ENCODE results near the gene PTPRCAP. TPM values are rescaled to one million over a fixed set of nuclear protein-coding genes. Genes with fewer than 3 reads are reported as not detected.

Gene PTPRCAP
- total and polyA plus RNA-seq, 9 of the 15 experiments (the other 6 are each of a cell fraction or from before 2014, with no cell fraction given): 0.22 to 2.0 (median 1.1) TPM; not detected in 4

DNA sequence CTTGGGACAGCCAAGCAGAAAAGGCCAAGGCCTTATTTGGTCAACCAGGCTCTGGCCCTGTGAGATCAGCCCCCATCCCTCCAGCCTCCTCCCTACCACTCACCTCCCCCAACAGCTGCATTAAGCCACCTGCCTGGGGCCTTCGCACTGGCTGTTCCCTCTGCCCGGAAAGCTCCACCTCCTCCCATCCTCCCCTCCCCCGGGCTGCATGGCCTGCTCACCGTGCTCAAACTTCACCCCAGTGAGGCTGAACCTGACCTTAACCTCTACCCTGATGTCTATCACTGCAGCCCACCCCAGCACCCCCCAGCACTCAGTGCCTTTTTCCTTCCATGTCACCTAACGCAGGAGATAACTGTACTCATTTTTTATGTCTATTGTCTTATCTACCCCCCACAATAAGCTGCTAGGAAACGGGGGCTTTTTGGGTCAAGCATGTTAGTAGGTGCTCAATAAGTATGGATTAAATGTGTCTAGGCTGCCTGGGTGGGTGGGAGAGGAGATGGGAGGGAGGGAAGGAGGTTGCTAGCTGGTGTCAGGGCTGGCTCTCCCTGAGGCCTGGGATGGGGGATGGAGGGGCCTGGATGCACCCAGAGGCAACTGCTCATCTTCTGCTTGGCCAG, 912 bp downstream of the PTPRCAP start (continued):
- TF ChIP-seq, protein P1, sequence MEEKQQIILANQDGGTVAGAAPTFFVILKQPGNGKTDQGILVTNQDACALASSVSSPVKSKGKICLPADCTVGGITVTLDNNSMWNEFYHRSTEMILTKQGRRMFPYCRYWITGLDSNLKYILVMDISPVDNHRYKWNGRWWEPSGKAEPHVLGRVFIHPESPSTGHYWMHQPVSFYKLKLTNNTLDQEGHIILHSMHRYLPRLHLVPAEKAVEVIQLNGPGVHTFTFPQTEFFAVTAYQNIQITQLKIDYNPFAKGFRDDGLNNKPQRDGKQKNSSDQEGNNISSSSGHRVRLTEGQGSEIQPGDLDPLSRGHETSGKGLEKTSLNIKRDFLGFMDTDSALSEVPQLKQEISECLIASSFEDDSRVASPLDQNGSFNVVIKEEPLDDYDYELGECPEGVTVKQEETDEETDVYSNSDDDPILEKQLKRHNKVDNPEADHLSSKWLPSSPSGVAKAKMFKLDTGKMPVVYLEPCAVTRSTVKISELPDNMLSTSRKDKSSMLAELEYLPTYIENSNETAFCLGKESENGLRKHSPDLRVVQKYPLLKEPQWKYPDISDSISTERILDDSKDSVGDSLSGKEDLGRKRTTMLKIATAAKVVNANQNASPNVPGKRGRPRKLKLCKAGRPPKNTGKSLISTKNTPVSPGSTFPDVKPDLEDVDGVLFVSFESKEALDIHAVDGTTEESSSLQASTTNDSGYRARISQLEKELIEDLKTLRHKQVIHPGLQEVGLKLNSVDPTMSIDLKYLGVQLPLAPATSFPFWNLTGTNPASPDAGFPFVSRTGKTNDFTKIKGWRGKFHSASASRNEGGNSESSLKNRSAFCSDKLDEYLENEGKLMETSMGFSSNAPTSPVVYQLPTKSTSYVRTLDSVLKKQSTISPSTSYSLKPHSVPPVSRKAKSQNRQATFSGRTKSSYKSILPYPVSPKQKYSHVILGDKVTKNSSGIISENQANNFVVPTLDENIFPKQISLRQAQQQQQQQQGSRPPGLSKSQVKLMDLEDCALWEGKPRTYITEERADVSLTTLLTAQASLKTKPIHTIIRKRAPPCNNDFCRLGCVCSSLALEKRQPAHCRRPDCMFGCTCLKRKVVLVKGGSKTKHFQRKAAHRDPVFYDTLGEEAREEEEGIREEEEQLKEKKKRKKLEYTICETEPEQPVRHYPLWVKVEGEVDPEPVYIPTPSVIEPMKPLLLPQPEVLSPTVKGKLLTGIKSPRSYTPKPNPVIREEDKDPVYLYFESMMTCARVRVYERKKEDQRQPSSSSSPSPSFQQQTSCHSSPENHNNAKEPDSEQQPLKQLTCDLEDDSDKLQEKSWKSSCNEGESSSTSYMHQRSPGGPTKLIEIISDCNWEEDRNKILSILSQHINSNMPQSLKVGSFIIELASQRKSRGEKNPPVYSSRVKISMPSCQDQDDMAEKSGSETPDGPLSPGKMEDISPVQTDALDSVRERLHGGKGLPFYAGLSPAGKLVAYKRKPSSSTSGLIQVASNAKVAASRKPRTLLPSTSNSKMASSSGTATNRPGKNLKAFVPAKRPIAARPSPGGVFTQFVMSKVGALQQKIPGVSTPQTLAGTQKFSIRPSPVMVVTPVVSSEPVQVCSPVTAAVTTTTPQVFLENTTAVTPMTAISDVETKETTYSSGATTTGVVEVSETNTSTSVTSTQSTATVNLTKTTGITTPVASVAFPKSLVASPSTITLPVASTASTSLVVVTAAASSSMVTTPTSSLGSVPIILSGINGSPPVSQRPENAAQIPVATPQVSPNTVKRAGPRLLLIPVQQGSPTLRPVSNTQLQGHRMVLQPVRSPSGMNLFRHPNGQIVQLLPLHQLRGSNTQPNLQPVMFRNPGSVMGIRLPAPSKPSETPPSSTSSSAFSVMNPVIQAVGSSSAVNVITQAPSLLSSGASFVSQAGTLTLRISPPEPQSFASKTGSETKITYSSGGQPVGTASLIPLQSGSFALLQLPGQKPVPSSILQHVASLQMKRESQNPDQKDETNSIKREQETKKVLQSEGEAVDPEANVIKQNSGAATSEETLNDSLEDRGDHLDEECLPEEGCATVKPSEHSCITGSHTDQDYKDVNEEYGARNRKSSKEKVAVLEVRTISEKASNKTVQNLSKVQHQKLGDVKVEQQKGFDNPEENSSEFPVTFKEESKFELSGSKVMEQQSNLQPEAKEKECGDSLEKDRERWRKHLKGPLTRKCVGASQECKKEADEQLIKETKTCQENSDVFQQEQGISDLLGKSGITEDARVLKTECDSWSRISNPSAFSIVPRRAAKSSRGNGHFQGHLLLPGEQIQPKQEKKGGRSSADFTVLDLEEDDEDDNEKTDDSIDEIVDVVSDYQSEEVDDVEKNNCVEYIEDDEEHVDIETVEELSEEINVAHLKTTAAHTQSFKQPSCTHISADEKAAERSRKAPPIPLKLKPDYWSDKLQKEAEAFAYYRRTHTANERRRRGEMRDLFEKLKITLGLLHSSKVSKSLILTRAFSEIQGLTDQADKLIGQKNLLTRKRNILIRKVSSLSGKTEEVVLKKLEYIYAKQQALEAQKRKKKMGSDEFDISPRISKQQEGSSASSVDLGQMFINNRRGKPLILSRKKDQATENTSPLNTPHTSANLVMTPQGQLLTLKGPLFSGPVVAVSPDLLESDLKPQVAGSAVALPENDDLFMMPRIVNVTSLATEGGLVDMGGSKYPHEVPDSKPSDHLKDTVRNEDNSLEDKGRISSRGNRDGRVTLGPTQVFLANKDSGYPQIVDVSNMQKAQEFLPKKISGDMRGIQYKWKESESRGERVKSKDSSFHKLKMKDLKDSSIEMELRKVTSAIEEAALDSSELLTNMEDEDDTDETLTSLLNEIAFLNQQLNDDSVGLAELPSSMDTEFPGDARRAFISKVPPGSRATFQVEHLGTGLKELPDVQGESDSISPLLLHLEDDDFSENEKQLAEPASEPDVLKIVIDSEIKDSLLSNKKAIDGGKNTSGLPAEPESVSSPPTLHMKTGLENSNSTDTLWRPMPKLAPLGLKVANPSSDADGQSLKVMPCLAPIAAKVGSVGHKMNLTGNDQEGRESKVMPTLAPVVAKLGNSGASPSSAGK (IDR thresholded peaks at IDR 0.05): no peak
- no peak for TF ChIP-seq ZNF165 (CRISPR knock-in tag; IDR thresholded peaks at IDR 0.05; ENCODE audit: borderline replicate concordance)
- TF ChIP-seq NCOA2 (IDR thresholded peaks at IDR 0.05; ENCODE audit: partially characterized antibody in 2 of 2): no peak
- no peak for TF ChIP-seq TEAD1 (CRISPR knock-in tag; IDR thresholded peaks at IDR 0.05)
- no peak for TF ChIP-seq SNIP1 (IDR thresholded peaks at IDR 0.05; ENCODE audit: low read depth)
- TF ChIP-seq ZNF133 (CRISPR knock-in tag; IDR thresholded peaks at IDR 0.05): no peak
- no peak for TF ChIP-seq GTF2E2 (tag; IDR thresholded peaks at IDR 0.05)
- no peak for TF ChIP-seq FOSL1 (tag; conservative IDR thresholded peaks at IDR 0.05)
- no peak for TF ChIP-seq NFATC3 (IDR thresholded peaks at IDR 0.05)
- TF ChIP-seq DMBX1 (CRISPR knock-in tag; IDR thresholded peaks at IDR 0.05; ENCODE audit: borderline replicate concordance): no peak
- TF ChIP-seq ETV6 (IDR thresholded peaks at IDR 0.05; ENCODE audit: borderline replicate concordance in 1 of 2, low read depth in 2 of 2, low read length in 1 of 2): no peak
- TF ChIP-seq ETV6 (CRISPR knock-in tag; IDR thresholded peaks at IDR 0.05; ENCODE audit: borderline replicate concordance): no peak
- TF ChIP-seq, protein P2, sequence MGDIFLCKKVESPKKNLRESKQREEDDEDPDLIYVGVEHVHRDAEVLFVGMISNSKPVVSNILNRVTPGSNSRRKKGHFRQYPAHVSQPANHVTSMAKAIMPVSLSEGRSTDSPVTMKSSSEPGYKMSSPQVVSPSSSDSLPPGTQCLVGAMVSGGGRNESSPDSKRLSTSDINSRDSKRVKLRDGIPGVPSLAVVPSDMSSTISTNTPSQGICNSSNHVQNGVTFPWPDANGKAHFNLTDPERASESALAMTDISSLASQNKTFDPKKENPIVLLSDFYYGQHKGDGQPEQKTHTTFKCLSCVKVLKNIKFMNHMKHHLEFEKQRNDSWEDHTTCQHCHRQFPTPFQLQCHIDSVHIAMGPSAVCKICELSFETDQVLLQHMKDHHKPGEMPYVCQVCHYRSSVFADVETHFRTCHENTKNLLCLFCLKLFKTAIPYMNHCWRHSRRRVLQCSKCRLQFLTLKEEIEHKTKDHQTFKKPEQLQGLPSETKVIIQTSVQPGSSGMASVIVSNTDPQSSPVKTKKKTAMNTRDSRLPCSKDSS (IDR thresholded peaks at IDR 0.05; ENCODE audit: low read depth, partially characterized antibody): no peak
- TF ChIP-seq SMAD3 (CRISPR knock-in tag; conservative IDR thresholded peaks at IDR 0.05): no peak
- TF ChIP-seq ZNF586 (CRISPR knock-in tag; conservative IDR thresholded peaks at IDR 0.05): no peak
- TF ChIP-seq TCFL5 (CRISPR knock-in tag; conservative IDR thresholded peaks at IDR 0.05): no peak
